Large intestine (tissue), 3 donors: ENCODE results near the gene ANKRD11. TPM values are rescaled to one million over a fixed set of nuclear protein-coding genes. Genes with fewer than 3 reads are reported as not detected.
"Not testable (repeated sequence)": the region's sequence is repeated elsewhere in the genome, so short reads cannot be mapped to it uniquely, and the experiment has no call there.

ENCODE experiments used
- DNase-seq, 2 donors: peaks; one replicate each; pipeline versions ENCODE4 v3.0.0 to v3.0.0-alpha.2; 2013
- H3K27ac ChIP-seq: one replicate; pipeline ENCODE4 v1.5.1; 2013; ENCODE audit warnings: low read length
- H3K27me3 ChIP-seq: 2 replicates; pipeline ENCODE4 v1.6.1; 2013; ENCODE audit warnings: low read length; ENCODE audit not compliant: control insufficient read depth, insufficient read depth
- H3K36me3 ChIP-seq: 2 replicates; pipeline ENCODE4 v1.6.1; 2013; ENCODE audit warnings: low read length; ENCODE audit not compliant: control insufficient read depth, insufficient read depth
- H3K4me1 ChIP-seq: one replicate; pipeline ENCODE4 v1.6.1; 2013; ENCODE audit warnings: low read length; ENCODE audit not compliant: control insufficient read depth, insufficient read depth
- H3K4me3 ChIP-seq: one replicate; pipeline ENCODE4 v1.5.1; 2013; ENCODE audit warnings: low read length
- H3K9me3 ChIP-seq: one replicate; pipeline ENCODE4 v1.6.1; 2013; ENCODE audit warnings: mild to moderate bottlenecking, low read depth, low read length, moderate library complexity; ENCODE audit not compliant: control insufficient read depth
- WGBS: methylation state at CpG from one replicate; pipeline ENCODE4 v1.1.5; 2013; ENCODE audit warnings: low lambda C conversion rate; ENCODE audit not compliant: insufficient coverage; 5-methylcytosine and 5-hydroxymethylcytosine counted together
- polyA plus RNA-seq: library from polyadenylated mRNA; unstranded; fragments of 120-200 nt; gene quantifications from one replicate; pipeline ENCODE4 v1.2.1, GENCODE V29; 2013

ANKRD11 gene
- polyA plus RNA-seq, 1 donor = 83.9 TPM

- WGBS = no CpG with 5 or more reads among the region's 37 CpGs
- Histone ChIP-seq H3K4me1 (peaks cover 7% of the 10 kb centered on the region), H3K27me3 (no peaks in the 10 kb centered on the region), H3K27ac (no peak overlapping the region), H3K9me3 (no peaks in the 10 kb centered on the region), H3K4me3 (no peak overlapping the region), H3K36me3 (peaks cover 9% of the 10 kb centered on the region)
- DNase-seq = no peak
Observed at GRCh38 chr16:89366561-89367537, 123.5 kb downstream of the ANKRD11 start.

GRCh38 chr16:89365996-89366395 is 124.4 kb downstream of the ANKRD11 start:
- Histone ChIP-seq H3K4me1 (peaks cover 7% of the 10 kb centered on the region), H3K27me3 (no peaks in the 10 kb centered on the region), H3K9me3 (no peaks in the 10 kb centered on the region)

GRCh38 chr16:89365044-89365467 is 125.3 kb downstream of the ANKRD11 start:
- Histone ChIP-seq H3K27ac (no peak overlapping the region), H3K4me3 (no peak overlapping the region), H3K9me3 (no peaks in the 10 kb centered on the region), H3K4me1 (peaks cover 7% of the 10 kb centered on the region), H3K27me3 (no peaks in the 10 kb centered on the region), H3K36me3 (no peaks in the 10 kb centered on the region)
- DNase-seq = no peak
- no CpG with 5 or more reads among the region's 2 CpGs for WGBS

More at GRCh38 chr16:89365996-89366395, 124.4 kb downstream of the ANKRD11 start:
- Histone ChIP-seq H3K36me3 (peaks cover 3% of the 10 kb centered on the region), H3K27ac (no peak overlapping the region), H3K4me3 (no peak overlapping the region)
- no peak for DNase-seq
- no CpG with 5 or more reads among the region's 5 CpGs for WGBS

- no peak overlapping the region for H3K4me3 ChIP-seq
- H3K27me3 ChIP-seq = no peaks in the 10 kb centered on the region
- H3K9me3 ChIP-seq = no peaks in the 10 kb centered on the region
- 100% methylated on average over 2 of the region's 8 CpGs for WGBS
- no peak overlapping the region for H3K27ac ChIP-seq
- no peaks in the 10 kb centered on the region for H3K36me3 ChIP-seq
- H3K4me1 ChIP-seq = peaks cover 7% of the 10 kb centered on the region
- DNase-seq = no peak
Observed at GRCh38 chr16:89364606-89365005, 125.8 kb downstream of the ANKRD11 start.

GRCh38 chr16:89363621-89364393 is 126.6 kb downstream of the ANKRD11 start:
- no peaks in the 10 kb centered on the region for H3K36me3 ChIP-seq
- DNase-seq = no peak
- H3K27ac ChIP-seq = no peak overlapping the region
- H3K27me3 ChIP-seq = no peaks in the 10 kb centered on the region
- H3K4me1 ChIP-seq = peaks cover 10% of the 10 kb centered on the region
- H3K9me3 ChIP-seq = no peaks in the 10 kb centered on the region
- H3K4me3 ChIP-seq = no peak overlapping the region
- WGBS = no CpG with 5 or more reads among the region's 12 CpGs

- not testable (repeated sequence) for H3K4me3 ChIP-seq, H3K27ac ChIP-seq, DNase-seq, H3K27me3 ChIP-seq, H3K36me3 ChIP-seq, H3K9me3 ChIP-seq
- peaks cover 13% of the 10 kb centered on the region for H3K4me1 ChIP-seq
- WGBS = 83% methylated on average over 3 of the region's 14 CpGs
Observed at GRCh38 chr16:89362540-89363223, 127.7 kb downstream of the ANKRD11 start.

GRCh38 chr16:89361751-89362539 is 128.4 kb downstream of the ANKRD11 start:
- DNase-seq = no peak
- Histone ChIP-seq H3K27ac (no peak overlapping the region), H3K4me3 (no peak overlapping the region), H3K4me1 (peaks cover 20% of the 10 kb centered on the region), H3K27me3 (no peaks in the 10 kb centered on the region), H3K36me3 (peaks cover under 1% of the 10 kb centered on the region), H3K9me3 (no peaks in the 10 kb centered on the region)
- 80% methylated on average over 1 of the region's 13 CpGs for WGBS

- Histone ChIP-seq H3K27ac (no peak overlapping the region), H3K27me3 (no peaks in the 10 kb centered on the region), H3K4me3 (no peak overlapping the region), H3K4me1 (peaks cover 23% of the 10 kb centered on the region), H3K9me3 (no peaks in the 10 kb centered on the region), H3K36me3 (peaks cover 2% of the 10 kb centered on the region)
- DNase-seq = no peak
- WGBS = no CpG with 5 or more reads among the region's 12 CpGs
Observed at GRCh38 chr16:89360760-89361435, 129.5 kb downstream of the ANKRD11 start.
